PFSK-1 (cell line): ENCODE results near the gene ZBTB48.

ENCODE experiments used
- FOXP2 ChIP-seq: optimal IDR thresholded peaks from 2 replicates; pipeline ENCODE3; 2011; ENCODE audit warnings: borderline replicate concordance, control low read depth, inconsistent platforms; ENCODE audit not compliant: insufficient read depth; ENCODE audit errors: extremely low read length, extremely low read depth
- POLR2AphosphoS5 ChIP-seq: IDR thresholded peaks from 2 replicates; pipeline ENCODE4 v1.6.1; 2012; ENCODE audit warnings: low read depth, mild to moderate bottlenecking, control low read depth, low read length, moderate library complexity
- SIN3A ChIP-seq: IDR thresholded peaks from 2 replicates; pipeline ENCODE4 v1.6.1; 2012; ENCODE audit warnings: mild to moderate bottlenecking, low read length, moderate library complexity, borderline replicate concordance; ENCODE audit not compliant: insufficient read depth
- TAF1 ChIP-seq: IDR thresholded peaks from 2 replicates; pipeline ENCODE4 v1.6.1; 2012; ENCODE audit warnings: low read length, control low read depth, borderline replicate concordance; ENCODE audit not compliant: insufficient read depth
- TF ChIP-seq, protein P1 (sequence below), 2 experiments: IDR thresholded peaks; 2 replicates each; pipeline versions ENCODE4 v1.6.1 to v1.8.0; 2011 to 2012; ENCODE audit warnings: low read depth in 2 of 2, low read length in 2 of 2, control low read depth in 1 of 2, inconsistent platforms in 1 of 2, mild to moderate bottlenecking in 1 of 2, moderate library complexity in 1 of 2; ENCODE audit not compliant: insufficient read depth in 1 of 2

DNA sequence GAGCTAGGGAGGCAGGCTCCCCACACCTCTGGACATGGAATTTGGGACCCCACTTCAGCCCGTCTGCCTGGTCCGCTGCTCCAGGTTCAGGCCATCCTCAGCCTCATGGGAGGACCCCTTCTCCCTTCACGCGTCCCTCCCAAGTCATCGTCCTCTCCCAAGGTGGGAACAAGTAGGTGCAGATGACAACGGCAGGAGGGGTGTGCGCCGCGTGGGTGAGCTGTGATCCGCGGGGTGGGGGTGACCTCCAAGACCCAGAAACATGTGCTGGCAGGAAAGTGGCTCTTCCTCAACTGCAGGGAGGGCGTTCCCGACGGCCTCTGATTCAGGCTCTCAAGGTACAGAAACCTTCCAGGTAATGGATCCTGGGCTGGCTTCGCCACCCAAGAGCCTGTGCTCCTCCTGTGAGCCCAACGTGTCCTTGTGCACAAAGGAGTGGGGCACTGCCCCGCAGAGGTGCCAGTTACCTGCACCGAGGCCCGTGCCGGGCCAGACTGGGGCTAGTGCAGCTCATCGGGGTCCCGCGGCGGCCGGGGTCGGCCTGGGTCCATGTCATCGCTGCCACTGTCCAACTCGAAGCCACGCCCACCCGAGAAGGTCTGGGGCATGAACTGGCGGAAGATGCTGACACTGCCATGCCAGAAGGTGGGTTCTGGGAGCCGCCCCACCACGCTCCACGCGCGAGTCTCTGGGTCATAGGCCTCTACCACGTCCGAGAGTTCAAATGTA, 13.2 kb downstream of the ZBTB48 start:
- TF ChIP-seq POLR2AphosphoS5 (no peak; the same call in 1 of the 2 replicates), TAF1 (no peak), FOXP2 (no peak), SIN3A (no peak)
- TF ChIP-seq, protein P1, sequence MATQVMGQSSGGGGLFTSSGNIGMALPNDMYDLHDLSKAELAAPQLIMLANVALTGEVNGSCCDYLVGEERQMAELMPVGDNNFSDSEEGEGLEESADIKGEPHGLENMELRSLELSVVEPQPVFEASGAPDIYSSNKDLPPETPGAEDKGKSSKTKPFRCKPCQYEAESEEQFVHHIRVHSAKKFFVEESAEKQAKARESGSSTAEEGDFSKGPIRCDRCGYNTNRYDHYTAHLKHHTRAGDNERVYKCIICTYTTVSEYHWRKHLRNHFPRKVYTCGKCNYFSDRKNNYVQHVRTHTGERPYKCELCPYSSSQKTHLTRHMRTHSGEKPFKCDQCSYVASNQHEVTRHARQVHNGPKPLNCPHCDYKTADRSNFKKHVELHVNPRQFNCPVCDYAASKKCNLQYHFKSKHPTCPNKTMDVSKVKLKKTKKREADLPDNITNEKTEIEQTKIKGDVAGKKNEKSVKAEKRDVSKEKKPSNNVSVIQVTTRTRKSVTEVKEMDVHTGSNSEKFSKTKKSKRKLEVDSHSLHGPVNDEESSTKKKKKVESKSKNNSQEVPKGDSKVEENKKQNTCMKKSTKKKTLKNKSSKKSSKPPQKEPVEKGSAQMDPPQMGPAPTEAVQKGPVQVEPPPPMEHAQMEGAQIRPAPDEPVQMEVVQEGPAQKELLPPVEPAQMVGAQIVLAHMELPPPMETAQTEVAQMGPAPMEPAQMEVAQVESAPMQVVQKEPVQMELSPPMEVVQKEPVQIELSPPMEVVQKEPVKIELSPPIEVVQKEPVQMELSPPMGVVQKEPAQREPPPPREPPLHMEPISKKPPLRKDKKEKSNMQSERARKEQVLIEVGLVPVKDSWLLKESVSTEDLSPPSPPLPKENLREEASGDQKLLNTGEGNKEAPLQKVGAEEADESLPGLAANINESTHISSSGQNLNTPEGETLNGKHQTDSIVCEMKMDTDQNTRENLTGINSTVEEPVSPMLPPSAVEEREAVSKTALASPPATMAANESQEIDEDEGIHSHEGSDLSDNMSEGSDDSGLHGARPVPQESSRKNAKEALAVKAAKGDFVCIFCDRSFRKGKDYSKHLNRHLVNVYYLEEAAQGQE (IDR thresholded peaks at IDR 0.05; ENCODE audit: insufficient read depth in 1 of 2, low read depth in 2 of 2, low read length in 2 of 2) = no peak
